HG02588 (cell line): Measurements from ENCODE around the gene NDUFA8.

Experiments used
- ATAC-seq: cut with Tn5 transposase; IDR thresholded peaks from one replicate; pipeline ENCODE4 v1.9.1; 2021; ENCODE audit warnings: mild to moderate bottlenecking, moderate library complexity; ENCODE audit not compliant: unreplicated experiment

The NDUFA8 gene

GRCh38 chr9:122186301-122186700 lies 26.7 kb upstream of the NDUFA8 start:
- no peak for ATAC-seq

GRCh38 chr9:122184551-122184950 lies 25.0 kb upstream of the NDUFA8 start:
- ATAC-seq: no peak

GRCh38 chr9:122183501-122183900 lies 23.9 kb upstream of the NDUFA8 start:
- no peak for ATAC-seq

- no peak for ATAC-seq
Measured at GRCh38 chr9:122180633-122181032, 21.1 kb upstream of the NDUFA8 start.

- no peak for ATAC-seq
Measured at GRCh38 chr9:122179690-122180074, 20.1 kb upstream of the NDUFA8 start.

- no peak for ATAC-seq
Measured at GRCh38 chr9:122179054-122179689, 19.6 kb upstream of the NDUFA8 start.

GRCh38 chr9:122176916-122177315 lies 17.3 kb upstream of the NDUFA8 start:
- ATAC-seq: no peak

GRCh38 chr9:122173670-122174069 lies 14.1 kb upstream of the NDUFA8 start:
- ATAC-seq: no peak

- ATAC-seq: no peak
Measured at GRCh38 chr9:122172131-122172530, 12.6 kb upstream of the NDUFA8 start.

- ATAC-seq: no peak
Measured at GRCh38 chr9:122168356-122168755, 8.8 kb upstream of the NDUFA8 start.

- ATAC-seq: no peak
Measured at GRCh38 chr9:122164286-122164685, 4.7 kb upstream of the NDUFA8 start.

GRCh38 chr9:122162415-122162814 lies 2.8 kb upstream of the NDUFA8 start:
- no peak for ATAC-seq

- no peak for ATAC-seq
Measured at GRCh38 chr9:122159925-122160246, 307 bp upstream of the NDUFA8 start.

GRCh38 chr9:122158202-122158601 lies 1.4 kb downstream of the NDUFA8 start:
- no peak for ATAC-seq

- ATAC-seq: no peak
Measured at GRCh38 chr9:122155796-122156195, 3.8 kb downstream of the NDUFA8 start.

GRCh38 chr9:122151267-122151828 lies 8.2 kb downstream of the NDUFA8 start:
- ATAC-seq: no peak

GRCh38 chr9:122145592-122145863 lies 14.1 kb downstream of the NDUFA8 start:
- no peak for ATAC-seq

- no peak for ATAC-seq
Measured at GRCh38 chr9:122144836-122145591, 14.6 kb downstream of the NDUFA8 start.

GRCh38 chr9:122143876-122144405 lies 15.6 kb downstream of the NDUFA8 start:
- no peak for ATAC-seq

GRCh38 chr9:122143296-122143695 lies 16.3 kb downstream of the NDUFA8 start:
- ATAC-seq: no peak

GRCh38 chr9:122141671-122142070 lies 17.9 kb downstream of the NDUFA8 start:
- ATAC-seq: no peak

GRCh38 chr9:122140368-122141193 lies 19.0 kb downstream of the NDUFA8 start:
- ATAC-seq: no peak
